GM19395 (cell line): ENCODE data around the gene SEC14L2.
"Not testable (repeated sequence)": the region's sequence is repeated elsewhere in the genome, so short reads cannot be mapped to it uniquely, and the experiment has no call there.

Source experiments
- ATAC-seq: cut with Tn5 transposase; IDR thresholded peaks from one replicate; pipeline ENCODE4 v1.9.1; 2021; ENCODE audit warnings: mild to moderate bottlenecking, moderate library complexity; ENCODE audit not compliant: unreplicated experiment

The SEC14L2 gene

GRCh38 chr22:30447656-30448055, 50.8 kb downstream of the SEC14L2 start:
- no peak for ATAC-seq

- not testable (repeated sequence) for ATAC-seq
Observed at GRCh38 chr22:30451488-30451887, 54.7 kb downstream of the SEC14L2 start.

- no peak for ATAC-seq
Observed at GRCh38 chr22:30452861-30453260, 56.0 kb downstream of the SEC14L2 start.

- ATAC-seq = no peak
Observed at GRCh38 chr22:30453731-30454510, 57.1 kb downstream of the SEC14L2 start.

DNA sequence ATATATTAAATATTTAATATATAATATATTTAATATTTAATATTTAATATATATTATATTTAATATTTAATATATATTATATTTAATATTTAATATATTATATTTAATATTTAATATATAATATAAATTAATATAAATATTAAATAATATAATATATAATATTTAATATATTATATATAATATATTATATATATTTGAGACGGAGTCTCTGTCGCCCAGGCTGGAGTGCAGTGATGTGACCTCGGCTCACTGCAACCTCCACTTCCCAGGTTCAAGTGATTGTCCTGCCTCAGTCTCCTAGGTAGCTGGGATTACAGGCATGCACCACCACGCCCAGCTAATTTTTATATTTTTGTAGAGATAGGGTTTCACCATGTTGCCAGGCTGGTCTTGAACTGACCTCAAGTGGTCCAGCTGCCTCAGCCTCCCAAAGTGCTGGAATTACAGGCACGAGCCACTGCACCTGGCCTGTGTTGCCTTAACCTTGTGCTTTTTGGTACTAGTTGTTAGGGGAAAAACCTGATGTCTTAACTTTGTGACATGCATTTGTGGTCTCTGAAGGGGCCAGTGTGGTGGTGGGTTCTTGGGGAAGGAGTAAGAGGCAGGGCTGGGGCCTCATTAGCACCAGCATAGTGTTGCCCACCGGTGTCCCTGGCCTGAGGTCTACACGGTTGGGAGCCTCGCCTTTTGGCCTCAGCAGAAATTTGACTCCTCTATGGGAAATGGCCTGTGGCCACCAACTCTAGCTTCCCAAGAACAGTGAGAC, 58.4 kb downstream of the SEC14L2 start:
- no peak for ATAC-seq

GRCh38 chr22:30457981-30458380, 61.2 kb downstream of the SEC14L2 start:
- ATAC-seq = no peak

DNA sequence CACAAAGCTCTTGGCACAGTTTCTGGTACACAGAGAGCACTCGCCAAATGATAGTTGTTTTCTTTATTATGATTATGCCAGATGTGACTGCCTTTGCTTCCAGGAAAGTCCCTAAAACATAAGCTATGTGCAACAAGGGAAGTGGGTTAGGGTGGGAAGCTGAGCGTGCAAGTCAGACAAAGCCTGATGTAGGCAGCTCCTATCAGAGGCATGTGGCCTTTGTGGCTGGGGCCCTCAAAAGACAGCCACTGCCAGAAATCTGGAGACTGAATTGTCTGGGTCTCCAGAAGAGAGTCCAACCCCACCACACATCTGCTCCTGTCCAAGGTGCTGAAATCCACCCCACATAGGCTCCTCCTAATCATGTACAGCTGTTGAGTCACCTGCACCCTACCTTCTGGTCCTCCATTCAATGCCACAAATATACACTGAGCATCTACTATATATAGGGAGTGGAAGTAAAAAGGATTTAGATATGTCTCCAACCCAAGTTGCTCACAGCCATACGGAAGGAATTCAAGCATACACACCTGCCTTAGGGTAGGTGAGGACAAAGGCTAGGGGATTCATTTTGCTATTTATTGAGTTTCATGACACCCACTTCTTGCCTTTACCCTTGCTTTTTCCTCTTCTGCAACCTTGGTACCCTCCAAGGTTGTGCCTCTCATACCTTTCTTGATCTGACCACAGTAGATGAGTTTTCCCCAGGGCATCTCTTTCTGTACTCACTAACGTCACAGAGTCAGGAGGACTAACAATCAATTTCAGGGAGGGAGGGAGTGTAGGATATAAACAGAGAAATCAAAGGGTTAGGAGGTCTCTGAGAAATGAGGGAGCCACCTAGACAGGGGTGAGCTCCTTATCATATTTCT, 62.6 kb downstream of the SEC14L2 start:
- ATAC-seq = no peak

GRCh38 chr22:30460147-30460546, 63.3 kb downstream of the SEC14L2 start:
- ATAC-seq = no peak

- ATAC-seq = not testable (repeated sequence)
Observed at GRCh38 chr22:30460555-30460954, 63.7 kb downstream of the SEC14L2 start.

DNA sequence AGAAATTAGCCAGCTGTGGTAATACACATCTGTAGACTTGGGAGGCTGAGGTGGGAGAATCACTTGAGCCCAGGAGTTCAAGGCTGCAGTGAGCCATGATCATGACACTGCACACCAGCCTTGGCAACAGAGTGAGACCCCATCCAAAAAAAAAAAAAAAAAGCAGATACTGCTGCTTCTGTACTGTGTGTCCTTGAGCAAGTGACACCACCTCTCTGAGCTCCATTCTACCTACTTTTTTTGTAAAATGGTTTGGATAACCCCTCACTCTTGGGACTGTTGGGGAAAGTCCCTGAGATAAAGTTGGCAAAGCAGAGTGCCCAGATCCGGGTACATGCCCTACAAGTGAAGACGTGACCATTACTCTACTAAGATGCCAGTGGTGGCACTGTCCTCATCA, 72.3 kb downstream of the SEC14L2 start:
- ATAC-seq = no peak

DNA sequence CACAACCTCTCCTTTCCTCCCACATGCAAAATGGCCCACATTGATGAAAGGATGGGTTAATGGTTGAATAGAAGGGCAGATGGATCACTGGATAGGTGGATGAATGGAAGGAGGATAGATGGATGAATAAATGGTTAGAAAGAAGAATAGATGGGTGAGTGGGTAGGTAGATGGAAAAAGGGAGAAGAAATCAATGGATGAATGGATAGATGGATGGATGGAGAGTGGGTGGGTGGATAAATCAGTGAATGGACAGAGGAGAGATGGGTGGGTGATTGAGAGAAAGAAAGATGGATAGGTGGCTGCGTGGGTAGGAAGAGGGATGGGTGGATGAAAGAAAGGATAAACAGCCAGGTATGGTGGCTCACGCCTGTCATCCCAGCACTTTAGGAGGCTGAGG, 73.8 kb downstream of the SEC14L2 start:
- no peak for ATAC-seq

GRCh38 chr22:30471616-30472318, 74.9 kb downstream of the SEC14L2 start, which contains the start of gene SEC14L3:
Gene SEC14L3 (minus strand): TSS chr22:30472017. CDS start chr22:30471958, 59 bp downstream.
- no peak for ATAC-seq

DNA sequence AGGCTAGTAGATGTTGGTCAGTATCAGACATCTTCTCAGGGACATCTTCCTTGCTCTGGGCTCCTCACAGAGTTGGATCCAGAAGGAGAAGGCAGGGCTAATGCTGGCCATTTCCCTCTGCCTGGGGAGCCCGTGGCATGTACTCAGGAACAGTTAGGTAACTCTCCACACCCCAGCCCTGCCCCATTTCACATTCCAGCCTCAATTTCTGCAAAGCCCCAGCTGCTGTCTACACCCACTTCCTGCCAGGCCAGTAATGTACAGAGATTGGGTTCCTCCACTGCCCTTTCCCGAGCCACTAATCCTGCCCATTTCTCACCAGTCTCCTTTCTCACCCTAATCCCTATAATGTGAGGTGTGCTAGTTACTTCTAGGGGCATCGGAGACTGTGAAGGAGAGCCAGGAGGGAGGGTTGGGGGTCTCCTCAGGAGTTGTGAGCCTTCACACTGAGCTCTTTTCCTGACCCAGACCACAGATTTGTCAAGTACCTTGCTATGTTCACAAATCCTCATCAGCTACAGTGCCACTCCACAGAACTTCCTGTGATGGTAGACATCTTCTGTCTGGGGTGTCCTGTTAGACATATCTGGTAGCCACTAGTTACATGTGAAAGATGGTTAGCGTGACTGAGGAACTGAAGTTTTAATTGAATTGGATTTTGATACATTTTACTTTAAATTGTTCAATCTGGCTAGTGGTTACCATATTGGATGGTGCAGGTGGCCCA, 76.3 kb downstream of the SEC14L2 start:
- ATAC-seq = no peak

- no peak for ATAC-seq
Observed at GRCh38 chr22:30474121-30474520, 77.3 kb downstream of the SEC14L2 start.
